HepG2 (cell line): ENCODE data around the gene PODN. TPM values are rescaled to one million over a fixed set of nuclear protein-coding genes. Genes with fewer than 3 reads are reported as not detected.

ENCODE experiments used
- ATAC-seq: fragments of 200-7000 bp; cut with Tn5 transposase; 3 replicates; pipeline ENCODE4 v1.9.1; 2020; ENCODE audit warnings: mild to moderate bottlenecking, moderate library complexity
- BruUV-seq: library from RNA; stranded (reverse); fragments of 400-500 nt; replicated peaks from 2 replicates; lab custom pipeline; 2021; lab: Mats Ljungman, UMichigan
- CTCF ChIA-PET: fragments of 300-600 bp; formaldehyde crosslinking; extraction: SDS; loops from one replicate; lab custom pipeline; 2021; ENCODE audit warnings: low total read pairs, inconsistent platforms, low intra/inter-chr PET ratio; lab: Yijun Ruan, JAX
- POLR2A ChIA-PET: fragments of 350-600 bp; sonication (Branson Sonifier 250); formaldehyde crosslinking; loops from one replicate; lab custom pipeline; 2020; ENCODE audit warnings: antibody characterized with exemption, inconsistent platforms; lab: Yijun Ruan, JAX
- DNase-seq: peaks from one replicate; pipeline ENCODE4 v3.0.0-alpha.2; 2015; ENCODE audit warnings: low spot score
- FAIRE-seq: peaks from 3 replicates; lab custom pipeline; 2011; peaks lifted over from hg19 to GRCh38; lab: Jason Lieb, UNC
- H2AFZ ChIP-seq: one replicate; pipeline ENCODE4 v1.6.1; 2011; ENCODE audit warnings: low read length, inconsistent platforms
- H3K27ac ChIP-seq: fragments of 300-600 bp; 3 replicates; pipeline ENCODE4 v1.8.0; 2011; ENCODE audit warnings: mixed run types, mild to moderate bottlenecking, mixed read lengths, low read length, inconsistent platforms; ENCODE audit not compliant: insufficient read depth; ENCODE audit errors: extremely low read length
- H3K27me3 ChIP-seq, 2 experiments: fragments of 200-600 bp in 1 of 2; 2 replicates in 1 of 2; 3 replicates in 1 of 2; pipeline versions ENCODE4 v1.6.0 to v1.8.0; 2011; ENCODE audit warnings: low read length in 2 of 2, mild to moderate bottlenecking in 2 of 2, moderate library complexity in 2 of 2, inconsistent platforms in 1 of 2; ENCODE audit not compliant: insufficient read depth in 2 of 2, control insufficient read depth in 1 of 2
- H3K36me3 ChIP-seq, 2 experiments: fragments of 200-600 bp in 1 of 2; replicated peaks in 1 of 2; 2 replicates in 1 of 2; 3 replicates in 1 of 2; pipeline versions ENCODE4 v1.5.1 to v1.8.0; 2011; ENCODE audit warnings: low read length in 2 of 2, inconsistent platforms in 1 of 2; ENCODE audit not compliant: insufficient read depth in 2 of 2, control insufficient read depth in 1 of 2
- H3K4me1 ChIP-seq: 2 replicates; pipeline ENCODE4 v1.5.1; 2012; ENCODE audit warnings: low read length, inconsistent platforms; ENCODE audit not compliant: insufficient read depth
- H3K4me2 ChIP-seq: 2 replicates; pipeline ENCODE4 v1.6.0; 2011; ENCODE audit warnings: low read depth, low read length, inconsistent platforms
- H3K4me3 ChIP-seq, 3 experiments: fragments of 200-600 bp in 1 of 3; sonication (generic), shearing (Covaris generic) in 1 of 3; replicated peaks in 1 of 3; 2 replicates each; pipeline ENCODE4 v1.5.1; 2011 to 2016; ENCODE audit warnings: low read length in 3 of 3, inconsistent platforms in 2 of 3, low read depth in 2 of 3, mild to moderate bottlenecking in 2 of 3, control low read depth in 1 of 3, mixed read lengths in 1 of 3; ENCODE audit not compliant: insufficient read depth in 1 of 3
- H3K79me2 ChIP-seq: one replicate; pipeline ENCODE4 v1.6.1; 2011; ENCODE audit warnings: low read length, inconsistent platforms; ENCODE audit not compliant: insufficient read depth
- H3K9ac ChIP-seq: 2 replicates; pipeline ENCODE4 v1.6.0; 2011; ENCODE audit warnings: mild to moderate bottlenecking, low read depth, low read length, inconsistent platforms; ENCODE audit not compliant: insufficient read depth
- H3K9me3 ChIP-seq: 2 replicates; pipeline ENCODE4 v1.5.1; 2012; ENCODE audit warnings: mild to moderate bottlenecking, low read length
- H4K20me1 ChIP-seq: 2 replicates; pipeline ENCODE4 v1.6.0; 2011; ENCODE audit warnings: inconsistent platforms, mild to moderate bottlenecking, low read length, moderate library complexity; ENCODE audit not compliant: insufficient read depth
- EHMT2 ChIP-seq: fragments of 200-600 bp; sonication (generic); IDR thresholded peaks from 2 replicates; pipeline ENCODE4 v1.7.0; 2017; ENCODE audit warnings: antibody characterized with exemption, low read depth, low read length, borderline replicate concordance
- MIER3 ChIP-seq: IDR thresholded peaks from 2 replicates; pipeline ENCODE4 v1.6.1; 2016; ENCODE audit warnings: missing compliant biosample characterization, borderline replicate concordance
- MTA3 ChIP-seq: sonication (generic); formaldehyde crosslinking; IDR thresholded peaks from 2 replicates; pipeline ENCODE4 v1.4.0; 2020; ENCODE audit warnings: missing genetic modification reagents
- MYNN ChIP-seq: sonication (generic); formaldehyde crosslinking; IDR thresholded peaks from 2 replicates; pipeline ENCODE4 v1.4.0; 2020; ENCODE audit warnings: mild to moderate bottlenecking, low read depth, missing genetic modification reagents
- SKI ChIP-seq: fragments of 450-650 bp; IDR thresholded peaks from one replicate; pipeline ENCODE4 v1.6.1; 2018; ENCODE audit warnings: mild to moderate bottlenecking; ENCODE audit not compliant: partially characterized antibody
- SNAPC2 ChIP-seq: sonication (generic); formaldehyde crosslinking; IDR thresholded peaks from 2 replicates; pipeline ENCODE4 v1.8.1; 2022; ENCODE audit warnings: mild to moderate bottlenecking, missing genetic modification reagents
- ZNF430 ChIP-seq: sonication (generic); formaldehyde crosslinking; IDR thresholded peaks from 2 replicates; pipeline ENCODE4 v1.9.0; 2021; ENCODE audit warnings: mild to moderate bottlenecking, missing genetic modification reagents
- ZNF460 ChIP-seq: sonication (generic); formaldehyde crosslinking; IDR thresholded peaks from 2 replicates; pipeline ENCODE4 v1.5.1; 2020; ENCODE audit warnings: missing genetic modification reagents, mild to moderate bottlenecking, borderline replicate concordance
- ZNF530 ChIP-seq: sonication (generic); formaldehyde crosslinking; IDR thresholded peaks from 2 replicates; pipeline ENCODE4 v1.5.0; 2020; ENCODE audit warnings: low read depth, mild to moderate bottlenecking, missing genetic modification reagents
- ZNF775 ChIP-seq: sonication (generic); formaldehyde crosslinking; IDR thresholded peaks from 2 replicates; pipeline ENCODE4 v1.4.0; 2020; ENCODE audit warnings: missing genetic modification reagents, mild to moderate bottlenecking, moderate library complexity, borderline replicate concordance
- WGBS: methylation state at CpG from one replicate; pipeline ENCODE4 v1.1.6; 2017; ENCODE audit warnings: low lambda C conversion rate; 5-methylcytosine and 5-hydroxymethylcytosine counted together
- in situ Hi-C: cut with HindIII; loops from 2 replicates; pipeline ENCODE4 v1.10.0; 2017; ENCODE audit warnings: low pct_unique_long_range_greater_than_20kb; ENCODE audit not compliant: extremely low pct_ligation_motif_present
- intact Hi-C: fragments of 100-400 bp; cut with micrococcal nuclease; formaldehyde crosslinking; loops from one replicate; pipeline ENCODE4 v1.10.0; 2022; ENCODE audit not compliant: unreplicated experiment
- polyA plus RNA-seq, 8 experiments: library from polyadenylated mRNA; depleted of rRNA in 3 of 8; stranded (reverse) in 7 of 8; unstranded in 1 of 8; fragments of >200 nt; fragmentation: Illumina TruSeq in 4 of 8; extraction: Trizol in 4 of 8; gene quantifications; 2 replicates each; pipeline versions ENCODE4 v1.2.1 to v1.2.3, GENCODE V29; 2011 to 2016; ENCODE audit warnings: low read depth in 4 of 8, missing spikeins in 1 of 8, mixed read lengths in 1 of 8; ENCODE audit not compliant: insufficient read depth in 1 of 8
- total RNA-seq, 5 experiments: library from RNA; depleted of rRNA; stranded (reverse); fragments of >200 nt; fragmentation: Illumina TruSeq; extraction: Trizol; gene quantifications; 2 replicates each; pipeline ENCODE4 v1.2.3, GENCODE V29; 2016; ENCODE audit warnings: low read depth in 1 of 5
- TF ChIP-seq, protein P1 (sequence below): sonication (generic); formaldehyde crosslinking; IDR thresholded peaks from 2 replicates; pipeline ENCODE4 v1.5.0; 2020; ENCODE audit warnings: mild to moderate bottlenecking, missing genetic modification reagents
- TF ChIP-seq, protein P2 (sequence below): sonication (generic); formaldehyde crosslinking; IDR thresholded peaks from 2 replicates; pipeline ENCODE4 v1.4.0; 2020; ENCODE audit warnings: missing genetic modification reagents, borderline replicate concordance
- TF ChIP-seq, protein P3 (sequence below): sonication (generic); formaldehyde crosslinking; IDR thresholded peaks from 2 replicates; pipeline ENCODE4 v1.5.0; 2020; ENCODE audit warnings: mild to moderate bottlenecking, missing genetic modification reagents

The PODN gene
- total and polyA plus RNA-seq, 2 of the 13 experiments (the other 11 are each of a cell fraction or from before 2014, with no cell fraction given): 0.13 TPM; not detected in 1

GRCh38 chr1:53080769-53081168 is 18.8 kb downstream of the PODN start:
- no peaks in the 10 kb centered on the region for H3K9me3 ChIP-seq
- H3K4me1 ChIP-seq: peaks cover 43% of the 10 kb centered on the region
- DNase-seq: no peak
- H3K27me3 ChIP-seq: peaks cover 15 to 70% of the 10 kb centered on the region in 2 experiments
- WGBS: 20% methylated on average over 5 of the region's 15 CpGs
- POLR2A ChIA-PET: no interaction called here
- TF ChIP-seq, protein P1, sequence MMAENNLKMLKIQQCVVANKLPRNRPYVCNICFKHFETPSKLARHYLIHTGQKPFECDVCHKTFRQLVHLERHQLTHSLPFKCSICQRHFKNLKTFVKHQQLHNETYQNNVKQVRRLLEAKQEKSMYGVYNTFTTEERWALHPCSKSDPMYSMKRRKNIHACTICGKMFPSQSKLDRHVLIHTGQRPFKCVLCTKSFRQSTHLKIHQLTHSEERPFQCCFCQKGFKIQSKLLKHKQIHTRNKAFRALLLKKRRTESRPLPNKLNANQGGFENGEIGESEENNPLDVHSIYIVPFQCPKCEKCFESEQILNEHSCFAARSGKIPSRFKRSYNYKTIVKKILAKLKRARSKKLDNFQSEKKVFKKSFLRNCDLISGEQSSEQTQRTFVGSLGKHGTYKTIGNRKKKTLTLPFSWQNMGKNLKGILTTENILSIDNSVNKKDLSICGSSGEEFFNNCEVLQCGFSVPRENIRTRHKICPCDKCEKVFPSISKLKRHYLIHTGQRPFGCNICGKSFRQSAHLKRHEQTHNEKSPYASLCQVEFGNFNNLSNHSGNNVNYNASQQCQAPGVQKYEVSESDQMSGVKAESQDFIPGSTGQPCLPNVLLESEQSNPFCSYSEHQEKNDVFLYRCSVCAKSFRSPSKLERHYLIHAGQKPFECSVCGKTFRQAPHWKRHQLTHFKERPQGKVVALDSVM (CRISPR knock-in tag): no peak
- TF ChIP-seq ZNF530 (CRISPR knock-in tag) (no peak), ZNF460 (CRISPR knock-in tag) (no peak), ZNF430 (CRISPR knock-in tag) (no peak), MYNN (CRISPR knock-in tag) (no peak), EHMT2 (no peak), SKI (no peak), ZNF775 (no peak), MTA3 (CRISPR knock-in tag) (no peak), MIER3 (CRISPR knock-in tag) (no peak), SNAPC2 (CRISPR knock-in tag) (no peak)
- TF ChIP-seq, protein P2, sequence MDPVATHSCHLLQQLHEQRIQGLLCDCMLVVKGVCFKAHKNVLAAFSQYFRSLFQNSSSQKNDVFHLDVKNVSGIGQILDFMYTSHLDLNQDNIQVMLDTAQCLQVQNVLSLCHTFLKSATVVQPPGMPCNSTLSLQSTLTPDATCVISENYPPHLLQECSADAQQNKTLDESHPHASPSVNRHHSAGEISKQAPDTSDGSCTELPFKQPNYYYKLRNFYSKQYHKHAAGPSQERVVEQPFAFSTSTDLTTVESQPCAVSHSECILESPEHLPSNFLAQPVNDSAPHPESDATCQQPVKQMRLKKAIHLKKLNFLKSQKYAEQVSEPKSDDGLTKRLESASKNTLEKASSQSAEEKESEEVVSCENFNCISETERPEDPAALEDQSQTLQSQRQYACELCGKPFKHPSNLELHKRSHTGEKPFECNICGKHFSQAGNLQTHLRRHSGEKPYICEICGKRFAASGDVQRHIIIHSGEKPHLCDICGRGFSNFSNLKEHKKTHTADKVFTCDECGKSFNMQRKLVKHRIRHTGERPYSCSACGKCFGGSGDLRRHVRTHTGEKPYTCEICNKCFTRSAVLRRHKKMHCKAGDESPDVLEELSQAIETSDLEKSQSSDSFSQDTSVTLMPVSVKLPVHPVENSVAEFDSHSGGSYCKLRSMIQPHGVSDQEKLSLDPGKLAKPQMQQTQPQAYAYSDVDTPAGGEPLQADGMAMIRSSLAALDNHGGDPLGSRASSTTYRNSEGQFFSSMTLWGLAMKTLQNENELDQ (CRISPR knock-in tag): no peak
- TF ChIP-seq, protein P3, sequence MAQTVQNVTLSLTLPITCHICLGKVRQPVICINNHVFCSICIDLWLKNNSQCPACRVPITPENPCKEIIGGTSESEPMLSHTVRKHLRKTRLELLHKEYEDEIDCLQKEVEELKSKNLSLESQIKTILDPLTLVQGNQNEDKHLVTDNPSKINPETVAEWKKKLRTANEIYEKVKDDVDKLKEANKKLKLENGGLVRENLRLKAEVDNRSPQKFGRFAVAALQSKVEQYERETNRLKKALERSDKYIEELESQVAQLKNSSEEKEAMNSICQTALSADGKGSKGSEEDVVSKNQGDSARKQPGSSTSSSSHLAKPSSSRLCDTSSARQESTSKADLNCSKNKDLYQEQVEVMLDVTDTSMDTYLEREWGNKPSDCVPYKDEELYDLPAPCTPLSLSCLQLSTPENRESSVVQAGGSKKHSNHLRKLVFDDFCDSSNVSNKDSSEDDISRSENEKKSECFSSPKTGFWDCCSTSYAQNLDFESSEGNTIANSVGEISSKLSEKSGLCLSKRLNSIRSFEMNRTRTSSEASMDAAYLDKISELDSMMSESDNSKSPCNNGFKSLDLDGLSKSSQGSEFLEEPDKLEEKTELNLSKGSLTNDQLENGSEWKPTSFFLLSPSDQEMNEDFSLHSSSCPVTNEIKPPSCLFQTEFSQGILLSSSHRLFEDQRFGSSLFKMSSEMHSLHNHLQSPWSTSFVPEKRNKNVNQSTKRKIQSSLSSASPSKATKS (CRISPR knock-in tag): no peak
- CTCF ChIA-PET: no interaction called here
- no peak overlapping the region for H3K9ac ChIP-seq
- BruUV-seq: no TSS peak
- in situ Hi-C loops: no loop called here
- H3K27ac ChIP-seq: no peak overlapping the region
- H3K4me3 ChIP-seq: no peak overlapping the region
- intact Hi-C loops: loop anchor here (10.0 kb wide), 1 partner anchor 104 kb away; no protein-coding TSS in a partner anchor
- no peaks in the 10 kb centered on the region for H3K36me3 ChIP-seq
- H3K79me2 ChIP-seq: no peaks in the 10 kb centered on the region
- ATAC-seq: no peak
- H2AFZ ChIP-seq: no peak overlapping the region
- no peaks in the 10 kb centered on the region for H4K20me1 ChIP-seq
- FAIRE-seq: no peak
- H3K4me2 ChIP-seq: no peak overlapping the region
